ENCODE data around the gene CALY.

The CALY gene

DNA sequence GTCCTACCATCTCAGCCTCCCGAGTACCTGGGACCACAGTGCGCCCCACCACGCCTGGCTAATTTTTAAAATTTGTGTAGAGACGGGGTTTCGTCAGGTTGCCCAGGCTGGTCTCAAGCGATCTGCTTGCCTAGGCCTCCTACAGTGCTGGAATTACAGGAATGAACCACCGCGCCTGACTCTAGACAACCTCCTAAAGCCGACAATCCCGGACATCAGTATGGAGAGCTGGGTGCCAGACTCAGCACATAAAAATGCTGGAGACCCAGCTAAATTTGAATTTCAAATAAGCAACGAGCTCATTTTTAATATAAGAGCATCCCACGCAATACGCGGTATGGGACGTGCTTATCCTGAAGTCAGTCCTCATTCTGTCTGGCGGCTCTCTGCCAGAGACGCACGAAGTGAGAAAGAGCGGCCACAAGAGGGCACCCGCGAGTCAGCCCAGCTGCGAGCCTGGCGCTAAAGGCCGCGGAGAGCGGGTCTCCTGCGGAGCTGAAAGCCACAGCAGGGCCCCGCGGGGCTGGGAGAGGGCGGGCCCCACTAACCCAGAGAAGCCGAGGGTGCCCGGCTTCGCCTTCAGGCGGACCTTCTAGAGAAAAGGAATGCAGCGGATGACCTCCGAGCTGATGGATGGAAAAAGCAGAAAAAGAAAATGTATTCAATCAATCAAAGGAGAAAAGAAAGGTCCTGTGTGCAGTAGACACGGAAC lies 7.0 kb downstream of the CALY start (continued):
- TF ChIP-seq, protein P1, sequence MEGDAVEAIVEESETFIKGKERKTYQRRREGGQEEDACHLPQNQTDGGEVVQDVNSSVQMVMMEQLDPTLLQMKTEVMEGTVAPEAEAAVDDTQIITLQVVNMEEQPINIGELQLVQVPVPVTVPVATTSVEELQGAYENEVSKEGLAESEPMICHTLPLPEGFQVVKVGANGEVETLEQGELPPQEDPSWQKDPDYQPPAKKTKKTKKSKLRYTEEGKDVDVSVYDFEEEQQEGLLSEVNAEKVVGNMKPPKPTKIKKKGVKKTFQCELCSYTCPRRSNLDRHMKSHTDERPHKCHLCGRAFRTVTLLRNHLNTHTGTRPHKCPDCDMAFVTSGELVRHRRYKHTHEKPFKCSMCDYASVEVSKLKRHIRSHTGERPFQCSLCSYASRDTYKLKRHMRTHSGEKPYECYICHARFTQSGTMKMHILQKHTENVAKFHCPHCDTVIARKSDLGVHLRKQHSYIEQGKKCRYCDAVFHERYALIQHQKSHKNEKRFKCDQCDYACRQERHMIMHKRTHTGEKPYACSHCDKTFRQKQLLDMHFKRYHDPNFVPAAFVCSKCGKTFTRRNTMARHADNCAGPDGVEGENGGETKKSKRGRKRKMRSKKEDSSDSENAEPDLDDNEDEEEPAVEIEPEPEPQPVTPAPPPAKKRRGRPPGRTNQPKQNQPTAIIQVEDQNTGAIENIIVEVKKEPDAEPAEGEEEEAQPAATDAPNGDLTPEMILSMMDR (tag by site-specific recombination; IDR thresholded peaks at IDR 0.05): peak; percentile 84; the same call in 1 of the 2 replicates
- TF ChIP-seq, protein P2, sequence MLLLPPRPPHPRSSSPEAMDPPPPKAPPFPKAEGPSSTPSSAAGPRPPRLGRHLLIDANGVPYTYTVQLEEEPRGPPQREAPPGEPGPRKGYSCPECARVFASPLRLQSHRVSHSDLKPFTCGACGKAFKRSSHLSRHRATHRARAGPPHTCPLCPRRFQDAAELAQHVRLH (tag by site-specific recombination; IDR thresholded peaks at IDR 0.05): no peak
- TF ChIP-seq, protein P3, sequence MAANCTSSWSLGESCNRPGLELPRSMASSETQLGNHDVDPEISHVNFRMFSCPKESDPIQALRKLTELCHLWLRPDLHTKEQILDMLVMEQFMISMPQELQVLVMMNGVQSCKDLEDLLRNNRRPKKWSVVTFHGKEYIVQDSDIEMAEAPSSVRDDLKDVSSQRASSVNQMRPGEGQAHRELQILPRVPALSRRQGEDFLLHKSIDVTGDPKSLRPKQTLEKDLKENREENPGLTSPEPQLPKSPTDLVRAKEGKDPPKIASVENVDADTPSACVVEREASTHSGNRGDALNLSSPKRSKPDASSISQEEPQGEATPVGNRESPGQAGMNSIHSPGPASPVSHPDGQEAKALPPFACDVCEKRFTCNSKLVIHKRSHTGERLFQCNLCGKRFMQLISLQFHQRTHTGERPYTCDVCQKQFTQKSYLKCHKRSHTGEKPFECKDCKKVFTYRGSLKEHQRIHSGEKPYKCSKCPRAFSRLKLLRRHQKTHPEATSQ (tag by site-specific recombination; IDR thresholded peaks at IDR 0.05): no peak
- TF ChIP-seq ZNF654 (tag by site-specific recombination; IDR thresholded peaks at IDR 0.05; ENCODE audit: low read depth) (peak; percentile 90), ZNF747 (tag by site-specific recombination; IDR thresholded peaks at IDR 0.05) (no peak), ZNF169 (tag by site-specific recombination; IDR thresholded peaks at IDR 0.05) (no peak), HOXC10 (CRISPR knock-in tag; IDR thresholded peaks at IDR 0.05) (no peak), ZBTB8A (tag by site-specific recombination; IDR thresholded peaks at IDR 0.05) (peak; percentile 89), ZNF311 (tag by site-specific recombination; IDR thresholded peaks at IDR 0.05; ENCODE audit: borderline replicate concordance) (no peak), ZNF324 (tag by site-specific recombination; IDR thresholded peaks at IDR 0.05) (0 out of 2 replicates have a peak, but pooled peaks have one; percentile 17), ZNF391 (tag by site-specific recombination; IDR thresholded peaks at IDR 0.05; ENCODE audit: borderline replicate concordance, low read depth) (no peak; the same call in 1 of the 2 replicates), ZNF621 (tag by site-specific recombination; IDR thresholded peaks at IDR 0.05) (no peak), ZNF600 (tag by site-specific recombination; IDR thresholded peaks at IDR 0.05) (peak; percentile 74), ZNF629 (tag by site-specific recombination; IDR thresholded peaks at IDR 0.05) (peak; percentile 46; the same call in 1 of the 2 replicates), ZNF140 (tag by site-specific recombination; IDR thresholded peaks at IDR 0.05) (no peak), ZNF16 (tag by site-specific recombination; IDR thresholded peaks at IDR 0.05; ENCODE audit: low read depth) (no peak)
- TF ChIP-seq, protein P4, sequence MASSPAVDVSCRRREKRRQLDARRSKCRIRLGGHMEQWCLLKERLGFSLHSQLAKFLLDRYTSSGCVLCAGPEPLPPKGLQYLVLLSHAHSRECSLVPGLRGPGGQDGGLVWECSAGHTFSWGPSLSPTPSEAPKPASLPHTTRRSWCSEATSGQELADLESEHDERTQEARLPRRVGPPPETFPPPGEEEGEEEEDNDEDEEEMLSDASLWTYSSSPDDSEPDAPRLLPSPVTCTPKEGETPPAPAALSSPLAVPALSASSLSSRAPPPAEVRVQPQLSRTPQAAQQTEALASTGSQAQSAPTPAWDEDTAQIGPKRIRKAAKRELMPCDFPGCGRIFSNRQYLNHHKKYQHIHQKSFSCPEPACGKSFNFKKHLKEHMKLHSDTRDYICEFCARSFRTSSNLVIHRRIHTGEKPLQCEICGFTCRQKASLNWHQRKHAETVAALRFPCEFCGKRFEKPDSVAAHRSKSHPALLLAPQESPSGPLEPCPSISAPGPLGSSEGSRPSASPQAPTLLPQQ (tag by site-specific recombination; IDR thresholded peaks at IDR 0.05): peak; percentile 97
- TF ChIP-seq, protein P5, sequence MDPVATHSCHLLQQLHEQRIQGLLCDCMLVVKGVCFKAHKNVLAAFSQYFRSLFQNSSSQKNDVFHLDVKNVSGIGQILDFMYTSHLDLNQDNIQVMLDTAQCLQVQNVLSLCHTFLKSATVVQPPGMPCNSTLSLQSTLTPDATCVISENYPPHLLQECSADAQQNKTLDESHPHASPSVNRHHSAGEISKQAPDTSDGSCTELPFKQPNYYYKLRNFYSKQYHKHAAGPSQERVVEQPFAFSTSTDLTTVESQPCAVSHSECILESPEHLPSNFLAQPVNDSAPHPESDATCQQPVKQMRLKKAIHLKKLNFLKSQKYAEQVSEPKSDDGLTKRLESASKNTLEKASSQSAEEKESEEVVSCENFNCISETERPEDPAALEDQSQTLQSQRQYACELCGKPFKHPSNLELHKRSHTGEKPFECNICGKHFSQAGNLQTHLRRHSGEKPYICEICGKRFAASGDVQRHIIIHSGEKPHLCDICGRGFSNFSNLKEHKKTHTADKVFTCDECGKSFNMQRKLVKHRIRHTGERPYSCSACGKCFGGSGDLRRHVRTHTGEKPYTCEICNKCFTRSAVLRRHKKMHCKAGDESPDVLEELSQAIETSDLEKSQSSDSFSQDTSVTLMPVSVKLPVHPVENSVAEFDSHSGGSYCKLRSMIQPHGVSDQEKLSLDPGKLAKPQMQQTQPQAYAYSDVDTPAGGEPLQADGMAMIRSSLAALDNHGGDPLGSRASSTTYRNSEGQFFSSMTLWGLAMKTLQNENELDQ (tag by site-specific recombination; IDR thresholded peaks at IDR 0.05; ENCODE audit: low read depth): no peak
- TF ChIP-seq, protein P6, sequence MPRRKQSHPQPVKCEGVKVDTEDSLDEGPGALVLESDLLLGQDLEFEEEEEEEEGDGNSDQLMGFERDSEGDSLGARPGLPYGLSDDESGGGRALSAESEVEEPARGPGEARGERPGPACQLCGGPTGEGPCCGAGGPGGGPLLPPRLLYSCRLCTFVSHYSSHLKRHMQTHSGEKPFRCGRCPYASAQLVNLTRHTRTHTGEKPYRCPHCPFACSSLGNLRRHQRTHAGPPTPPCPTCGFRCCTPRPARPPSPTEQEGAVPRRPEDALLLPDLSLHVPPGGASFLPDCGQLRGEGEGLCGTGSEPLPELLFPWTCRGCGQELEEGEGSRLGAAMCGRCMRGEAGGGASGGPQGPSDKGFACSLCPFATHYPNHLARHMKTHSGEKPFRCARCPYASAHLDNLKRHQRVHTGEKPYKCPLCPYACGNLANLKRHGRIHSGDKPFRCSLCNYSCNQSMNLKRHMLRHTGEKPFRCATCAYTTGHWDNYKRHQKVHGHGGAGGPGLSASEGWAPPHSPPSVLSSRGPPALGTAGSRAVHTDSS (tag by site-specific recombination; IDR thresholded peaks at IDR 0.05): no peak
- TF ChIP-seq, protein P7, sequence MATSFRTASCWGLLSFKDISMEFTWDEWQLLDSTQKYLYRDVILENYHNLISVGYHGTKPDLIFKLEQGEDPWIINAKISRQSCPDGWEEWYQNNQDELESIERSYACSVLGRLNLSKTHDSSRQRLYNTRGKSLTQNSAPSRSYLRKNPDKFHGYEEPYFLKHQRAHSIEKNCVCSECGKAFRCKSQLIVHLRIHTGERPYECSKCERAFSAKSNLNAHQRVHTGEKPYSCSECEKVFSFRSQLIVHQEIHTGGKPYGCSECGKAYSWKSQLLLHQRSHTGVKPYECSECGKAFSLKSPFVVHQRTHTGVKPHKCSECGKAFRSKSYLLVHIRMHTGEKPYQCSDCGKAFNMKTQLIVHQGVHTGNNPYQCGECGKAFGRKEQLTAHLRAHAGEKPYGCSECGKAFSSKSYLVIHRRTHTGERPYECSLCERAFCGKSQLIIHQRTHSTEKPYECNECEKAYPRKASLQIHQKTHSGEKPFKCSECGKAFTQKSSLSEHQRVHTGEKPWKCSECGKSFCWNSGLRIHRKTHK (tag by site-specific recombination; IDR thresholded peaks at IDR 0.05): no peak
- TF ChIP-seq, protein P8, sequence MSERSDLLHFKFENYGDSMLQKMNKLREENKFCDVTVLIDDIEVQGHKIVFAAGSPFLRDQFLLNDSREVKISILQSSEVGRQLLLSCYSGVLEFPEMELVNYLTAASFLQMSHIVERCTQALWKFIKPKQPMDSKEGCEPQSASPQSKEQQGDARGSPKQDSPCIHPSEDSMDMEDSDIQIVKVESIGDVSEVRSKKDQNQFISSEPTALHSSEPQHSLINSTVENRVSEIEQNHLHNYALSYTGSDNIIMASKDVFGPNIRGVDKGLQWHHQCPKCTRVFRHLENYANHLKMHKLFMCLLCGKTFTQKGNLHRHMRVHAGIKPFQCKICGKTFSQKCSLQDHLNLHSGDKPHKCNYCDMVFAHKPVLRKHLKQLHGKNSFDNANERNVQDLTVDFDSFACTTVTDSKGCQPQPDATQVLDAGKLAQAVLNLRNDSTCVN (tag by site-specific recombination; optimal IDR thresholded peaks at IDR 0.05): peak; percentile 50
